GM21423 (cell line): Measurements from ENCODE around the gene KAT2A.

Experiments
- ATAC-seq: cut with Tn5 transposase; IDR thresholded peaks from one replicate; pipeline ENCODE4 v1.9.1; 2021; ENCODE audit warnings: mild to moderate bottlenecking, moderate library complexity; ENCODE audit not compliant: unreplicated experiment

KAT2A gene

GRCh38 chr17:42135664-42136653 lies 14.8 kb upstream of the KAT2A start:
- ATAC-seq: no peak

- no peak for ATAC-seq
Measured at GRCh38 chr17:42135151-42135550, 14.0 kb upstream of the KAT2A start.

GRCh38 chr17:42133461-42134041 lies 12.4 kb upstream of the KAT2A start:
- peak; percentile 67 for ATAC-seq

GRCh38 chr17:42132941-42133340 lies 11.8 kb upstream of the KAT2A start:
- ATAC-seq: peak; percentile 30

GRCh38 chr17:42131981-42132432 lies 10.8 kb upstream of the KAT2A start:
- no peak for ATAC-seq

GRCh38 chr17:42131232-42131631 lies 10.1 kb upstream of the KAT2A start:
- no peak for ATAC-seq

GRCh38 chr17:42130310-42130936 lies 9.3 kb upstream of the KAT2A start:
- no peak for ATAC-seq

GRCh38 chr17:42129109-42129837 lies 8.1 kb upstream of the KAT2A start:
- no peak for ATAC-seq

- no peak for ATAC-seq
Measured at GRCh38 chr17:42127414-42127813, 6.2 kb upstream of the KAT2A start.

- ATAC-seq: no peak
Measured at GRCh38 chr17:42126836-42127235, 5.7 kb upstream of the KAT2A start.

GRCh38 chr17:42125565-42125964 lies 4.4 kb upstream of the KAT2A start:
- no peak for ATAC-seq

- ATAC-seq: no peak
Measured at GRCh38 chr17:42124256-42124655, 3.1 kb upstream of the KAT2A start.

- no peak for ATAC-seq
Measured at GRCh38 chr17:42122371-42123303, 1.5 kb upstream of the KAT2A start, which contains the start of gene HSPB9. TSS of gene HSPB9 (plus strand) at chr17:42122804. CDS start at chr17:42122851, 47 bp downstream.

- no peak for ATAC-seq
Measured at GRCh38 chr17:42120161-42120769, 902 bp downstream of the KAT2A start.

- no peak for ATAC-seq
Measured at GRCh38 chr17:42119301-42119700, 1.9 kb downstream of the KAT2A start.

- ATAC-seq: no peak
Measured at GRCh38 chr17:42118545-42118944, 2.6 kb downstream of the KAT2A start.

GRCh38 chr17:42118126-42118510 lies 3.0 kb downstream of the KAT2A start:
- ATAC-seq: no peak

GRCh38 chr17:42117397-42118125 lies 3.6 kb downstream of the KAT2A start:
- no peak for ATAC-seq
